CD4-positive, alpha-beta T cell treated with Interleukin-17A for 1 hour (primary cell): ENCODE measurements around the gene ST6GALNAC3.
"Not testable (repeated sequence)": the region's sequence is repeated elsewhere in the genome, so short reads cannot be mapped to it uniquely, and the experiment has no call there.

Experiments used
- DNase-seq: peaks from one replicate; pipeline ENCODE4 v3.0.0-alpha.2; 2020

ST6GALNAC3 gene

GRCh38 chr1:76601465-76601864 is 526.9 kb downstream of the ST6GALNAC3 start:
- DNase-seq, result no peak

GRCh38 chr1:76607717-76608116 is 533.2 kb downstream of the ST6GALNAC3 start:
- no peak for DNase-seq

DNA sequence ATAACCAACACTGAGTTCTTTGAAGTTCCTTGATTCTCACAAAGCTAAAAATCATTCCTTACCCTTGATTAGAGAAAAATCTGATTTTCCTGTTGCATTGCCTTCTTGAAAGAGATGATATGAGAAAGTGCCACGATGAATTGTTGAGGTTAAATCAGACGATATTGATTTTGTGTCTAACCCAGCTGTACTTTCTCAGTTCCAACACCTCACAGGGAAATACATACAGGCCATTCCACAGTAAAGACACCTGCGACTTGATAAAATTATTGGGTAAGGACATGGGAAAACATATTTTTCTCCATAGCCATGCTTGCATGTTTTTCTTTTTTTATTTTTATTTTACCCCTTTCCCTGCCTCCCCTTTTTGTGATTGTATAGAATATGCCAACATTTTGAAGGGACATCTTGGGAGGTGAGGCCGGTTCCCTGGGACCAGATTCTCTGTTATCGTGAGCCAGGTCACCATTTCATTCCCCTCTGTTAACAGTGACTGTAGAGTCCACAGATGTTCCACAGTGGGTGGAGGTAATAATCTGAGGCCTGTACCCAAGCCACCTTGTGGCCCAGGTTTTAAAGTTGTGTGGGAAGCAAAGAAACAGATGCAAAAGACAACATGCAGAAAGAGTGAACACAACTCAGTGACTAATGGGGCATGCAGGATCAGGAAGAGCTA is 537.4 kb downstream of the ST6GALNAC3 start:
- DNase-seq, result no peak

DNA sequence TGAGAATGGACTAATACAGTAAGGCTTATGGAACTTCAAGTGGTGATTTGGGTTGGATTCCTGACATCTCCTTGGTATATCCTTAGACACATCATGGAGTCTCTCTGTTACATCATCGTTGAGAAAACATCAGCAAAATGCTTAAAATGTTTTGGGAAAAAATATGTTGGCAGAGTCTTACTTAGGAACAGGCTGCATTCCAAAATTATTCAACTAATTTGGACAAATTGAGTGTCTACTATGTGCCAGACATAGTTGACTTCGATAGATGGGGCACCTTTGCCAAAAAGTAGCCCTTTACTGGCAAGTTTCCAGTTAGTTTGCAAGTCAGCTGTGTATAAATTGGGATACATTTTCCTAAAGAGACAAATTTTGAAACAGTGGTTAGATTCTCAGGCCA is 539.3 kb downstream of the ST6GALNAC3 start:
- DNase-seq, result no peak

GRCh38 chr1:76615253-76616035 is 540.9 kb downstream of the ST6GALNAC3 start:
- no peak for DNase-seq

DNA sequence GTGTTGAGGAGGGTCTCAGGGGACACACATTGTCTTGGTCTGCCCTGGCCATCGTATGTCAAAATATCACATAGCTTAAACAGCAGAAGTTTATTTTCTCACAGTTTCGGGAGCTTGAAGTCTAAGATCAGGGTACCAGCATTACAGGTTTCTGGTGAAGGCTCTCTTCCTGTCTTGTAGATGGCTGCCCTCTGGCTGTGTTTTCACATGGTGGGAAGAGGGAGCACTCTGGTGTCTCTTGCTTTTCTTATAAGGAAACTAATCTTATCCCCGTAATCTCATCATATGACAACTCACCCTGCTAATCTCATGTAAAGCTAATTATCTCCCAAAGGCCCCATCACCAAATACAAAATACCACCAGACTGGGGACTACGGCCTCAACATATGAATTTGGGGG is 545.8 kb downstream of the ST6GALNAC3 start:
- no peak for DNase-seq

GRCh38 chr1:76622774-76623528 is 548.4 kb downstream of the ST6GALNAC3 start:
- no peak for DNase-seq

GRCh38 chr1:76625886-76626678 is 551.5 kb downstream of the ST6GALNAC3 start:
- DNase-seq, result no peak

GRCh38 chr1:76627498-76627897 is 553.0 kb downstream of the ST6GALNAC3 start:
- no peak for DNase-seq

GRCh38 chr1:76627901-76628300 is 553.4 kb downstream of the ST6GALNAC3 start:
- DNase-seq, result no peak

DNA sequence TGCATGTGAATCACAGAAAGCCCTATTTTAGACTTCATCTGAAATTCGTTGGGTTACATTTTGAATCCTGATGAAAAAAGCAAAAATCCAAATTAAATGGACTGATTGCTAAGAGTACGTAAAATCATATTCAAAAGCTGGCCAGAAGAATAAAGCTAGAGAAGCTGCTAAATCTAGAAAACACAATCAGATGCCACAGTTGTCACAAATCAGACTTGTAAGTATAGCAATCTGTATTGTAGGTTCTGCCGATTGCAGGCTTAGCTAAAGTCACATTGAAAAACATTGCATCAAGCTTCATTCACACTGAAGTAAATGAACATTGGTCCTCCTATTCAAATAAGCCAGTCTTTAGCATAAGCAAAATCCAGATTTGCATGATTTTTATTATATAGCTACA is 557.6 kb downstream of the ST6GALNAC3 start:
- DNase-seq, result no peak

DNA sequence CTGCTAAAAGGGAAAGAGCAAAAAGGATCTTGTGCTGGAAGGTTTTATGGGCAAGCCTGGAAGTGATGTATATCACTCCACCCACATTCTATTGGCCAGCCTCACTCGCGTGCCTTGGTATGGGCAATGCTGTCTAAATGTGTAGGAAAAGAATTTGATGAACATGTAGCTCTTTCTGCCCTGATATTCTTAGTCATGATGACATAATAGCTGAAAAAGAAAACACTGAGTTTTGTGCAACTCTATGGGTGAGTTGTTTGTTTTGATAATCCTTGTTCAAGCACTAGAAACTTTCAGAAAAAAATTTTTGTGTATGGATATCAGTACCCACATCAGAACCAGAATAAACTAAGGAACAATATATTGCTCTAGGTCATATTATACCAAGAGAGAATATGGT is 561.2 kb downstream of the ST6GALNAC3 start:
- DNase-seq, result no peak

DNA sequence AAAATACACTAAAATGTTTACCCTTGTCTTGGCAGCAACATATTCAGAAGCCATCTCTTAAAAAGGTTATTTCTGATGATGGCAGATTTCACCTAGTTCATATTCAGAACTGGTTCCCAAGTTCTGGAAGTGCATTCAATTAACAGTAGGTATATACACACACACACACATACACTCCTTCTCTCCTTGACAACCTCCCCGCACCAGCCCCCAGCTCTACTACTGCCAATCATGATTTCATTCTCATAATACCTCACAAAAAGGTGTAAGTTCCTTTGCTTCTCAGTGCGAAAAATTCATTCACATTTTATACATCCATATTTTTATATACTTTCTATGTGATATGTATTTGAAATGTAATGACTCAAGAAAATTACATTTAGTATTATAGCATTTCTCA is 564.6 kb downstream of the ST6GALNAC3 start:
- DNase-seq, result no peak

DNA sequence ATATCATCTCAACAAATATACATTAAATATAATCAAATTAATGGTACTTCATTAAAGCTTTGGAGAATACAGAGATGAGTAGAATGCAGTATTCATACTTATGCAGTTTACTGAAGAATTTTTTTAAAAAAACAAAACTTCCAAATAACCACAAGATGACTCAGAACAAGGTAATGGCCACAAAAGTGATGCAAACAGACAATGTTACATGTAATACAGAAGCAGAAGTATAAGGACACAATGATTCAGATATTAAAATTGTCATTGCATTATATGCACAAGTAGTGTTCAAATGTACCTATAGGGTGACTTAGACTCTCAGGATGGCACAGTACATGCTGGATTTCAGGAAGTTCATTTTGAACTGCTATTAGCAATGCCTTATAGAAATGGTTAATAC is 565.5 kb downstream of the ST6GALNAC3 start:
- DNase-seq, result no peak

GRCh38 chr1:76640723-76641122 is 566.2 kb downstream of the ST6GALNAC3 start:
- DNase-seq, result no peak

DNA sequence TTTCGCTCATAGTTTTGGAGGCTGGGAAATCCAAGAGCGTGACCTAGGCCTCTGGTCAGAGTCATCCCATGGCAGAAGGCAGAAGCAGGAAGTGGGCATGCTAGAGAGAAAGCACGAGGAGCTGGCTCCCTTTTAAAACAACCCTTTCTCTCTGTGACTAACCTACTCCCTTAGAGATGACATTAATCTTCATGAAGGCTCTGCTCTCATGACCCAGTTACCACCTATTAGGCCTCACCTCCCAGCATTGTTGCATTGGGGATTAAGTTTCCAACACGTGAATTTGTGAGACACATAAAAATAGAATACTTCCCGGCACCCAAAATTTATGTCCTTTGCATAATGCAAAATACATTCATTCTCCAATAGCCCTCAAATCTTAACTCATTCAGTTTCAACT is 569.6 kb downstream of the ST6GALNAC3 start:
- DNase-seq, result no peak

DNA sequence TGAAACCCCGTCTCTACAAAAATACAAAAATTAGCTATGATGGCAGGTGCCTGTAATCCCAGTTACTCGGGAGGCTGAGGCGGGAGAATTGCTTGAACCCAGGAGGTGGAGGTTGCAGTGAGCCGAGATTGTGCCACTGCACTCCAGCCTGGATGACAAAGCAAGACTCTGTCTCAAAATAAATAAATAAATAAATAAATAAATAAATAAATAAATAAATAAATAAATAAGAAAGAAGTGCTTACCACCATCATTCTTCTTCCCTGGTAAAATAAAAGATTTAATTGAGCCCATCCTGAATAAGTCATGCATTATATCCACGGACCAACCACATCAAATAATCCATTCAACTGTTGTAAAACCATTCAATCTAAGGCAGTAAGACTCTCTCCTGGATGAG is 578.3 kb downstream of the ST6GALNAC3 start:
- DNase-seq, result not testable (repeated sequence)

DNA sequence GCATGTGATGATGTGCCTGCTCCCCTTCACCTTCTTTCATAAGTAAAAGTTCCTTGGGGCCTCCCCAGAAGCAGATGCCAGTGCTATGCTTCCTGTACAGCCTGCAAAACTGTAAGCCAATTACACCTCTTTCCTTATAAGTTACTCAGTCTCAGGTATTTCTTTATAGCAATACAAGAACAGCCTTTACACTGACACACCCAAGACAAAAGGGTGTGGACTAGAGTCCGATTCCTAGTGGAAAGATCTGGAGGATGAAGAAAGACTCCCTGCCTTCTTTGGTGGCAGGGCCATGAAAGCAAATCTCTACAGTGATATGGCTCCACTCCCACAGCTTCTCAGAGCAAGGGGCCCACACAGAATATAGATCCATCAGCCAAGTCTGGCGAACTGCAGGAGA is 583.1 kb downstream of the ST6GALNAC3 start:
- DNase-seq, result no peak

GRCh38 chr1:76659171-76659940 is 584.8 kb downstream of the ST6GALNAC3 start:
- no peak for DNase-seq

DNA sequence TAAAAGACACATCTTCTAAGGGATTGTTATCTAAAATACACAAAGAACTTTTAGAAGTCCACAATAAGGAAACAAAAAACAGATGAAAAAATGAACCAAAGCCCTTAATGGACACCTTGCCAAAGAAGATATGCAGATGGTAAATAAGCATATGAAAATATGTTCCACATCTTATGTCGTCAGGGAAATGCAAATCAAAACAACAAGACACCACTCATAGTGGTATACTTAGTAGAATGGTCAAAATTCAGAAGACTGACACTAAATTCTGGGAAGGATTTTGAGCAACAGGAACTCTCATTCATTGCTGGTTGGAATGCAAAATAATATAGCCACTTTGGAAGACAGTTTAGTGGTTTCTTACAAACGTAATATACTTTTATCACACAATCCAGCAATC is 587.0 kb downstream of the ST6GALNAC3 start:
- DNase-seq, result no peak

DNA sequence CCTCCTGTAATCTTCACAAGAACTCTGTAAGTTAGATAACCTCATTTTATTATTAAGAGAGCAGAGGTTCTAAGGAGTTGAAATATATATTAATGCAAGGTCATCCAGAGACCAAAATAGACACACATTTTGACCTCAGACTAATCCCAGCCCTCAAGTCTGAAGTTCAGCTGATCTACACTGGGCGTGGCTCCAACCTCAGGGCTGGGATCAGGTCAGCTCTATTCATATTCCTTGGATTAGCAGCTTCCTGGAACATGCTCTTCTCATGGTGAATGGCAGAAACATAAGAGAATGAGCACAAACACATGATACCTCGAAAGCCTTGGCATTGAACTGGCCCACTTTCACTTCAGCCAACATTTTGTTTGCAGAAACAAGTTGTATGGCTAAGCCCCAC is 592.0 kb downstream of the ST6GALNAC3 start:
- no peak for DNase-seq

DNA sequence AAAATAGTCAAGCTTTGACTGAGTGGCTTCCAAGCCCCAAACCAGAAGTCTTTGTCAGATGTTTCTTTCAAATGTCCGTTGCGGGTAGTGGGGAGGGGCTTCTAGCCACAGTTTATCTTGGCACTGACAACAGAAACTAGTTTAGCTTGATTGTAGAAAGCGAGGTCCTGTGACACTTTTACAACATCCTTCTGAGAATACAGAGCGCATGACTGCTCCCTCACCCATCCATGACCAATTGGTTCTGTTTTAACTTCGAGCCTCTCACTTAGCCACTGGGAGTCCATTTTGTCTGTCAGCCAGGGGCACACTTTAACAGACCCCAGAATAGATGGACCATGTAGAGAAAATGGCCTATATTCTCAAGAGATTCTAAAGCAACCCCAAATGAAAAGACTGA is 593.5 kb downstream of the ST6GALNAC3 start:
- DNase-seq, result no peak
